HL-60/S4 treated with retinoic acid at 250 ng/mL for 4 days and 3 days (cell line): Measurements from ENCODE around the gene EEPD1.
"Not testable (repeated sequence)": the region's sequence is repeated elsewhere in the genome, so short reads cannot be mapped to it uniquely, and the experiment has no call there.

ENCODE experiments used
- in situ Hi-C: fragments of 300-500 bp; cut with MboI; formaldehyde crosslinking; loops from 2 replicates; pipeline ENCODE4 v1.7.0; 2022; ENCODE audit warnings: low sequenced_read_pairs

EEPD1 gene

GRCh38 chr7:36214608-36215456, 61.8 kb downstream of the EEPD1 start:
- in situ Hi-C loops, result no loop called here

- in situ Hi-C loops, result no loop called here
Measured at GRCh38 chr7:36215457-36215765, 62.4 kb downstream of the EEPD1 start.

GRCh38 chr7:36216063-36216684, 63.1 kb downstream of the EEPD1 start:
- in situ Hi-C loops, result no loop called here

- in situ Hi-C loops, result no loop called here
Measured at GRCh38 chr7:36217211-36217960, 64.3 kb downstream of the EEPD1 start.

- in situ Hi-C loops, result no loop called here
Measured at GRCh38 chr7:36217961-36218284, 64.9 kb downstream of the EEPD1 start.

- in situ Hi-C loops, result no loop called here
Measured at GRCh38 chr7:36219429-36219828, 66.4 kb downstream of the EEPD1 start.

GRCh38 chr7:36223851-36224250, 70.8 kb downstream of the EEPD1 start:
- in situ Hi-C loops, result no loop called here

GRCh38 chr7:36224934-36225858, 72.1 kb downstream of the EEPD1 start:
- in situ Hi-C loops, result no loop called here

- in situ Hi-C loops, result no loop called here
Measured at GRCh38 chr7:36226151-36226550, 73.1 kb downstream of the EEPD1 start.

- in situ Hi-C loops, result no loop called here
Measured at GRCh38 chr7:36227223-36227622, 74.2 kb downstream of the EEPD1 start.

- in situ Hi-C loops, result no loop called here
Measured at GRCh38 chr7:36228039-36228438, 75.0 kb downstream of the EEPD1 start.

GRCh38 chr7:36231406-36231805, 78.4 kb downstream of the EEPD1 start:
- in situ Hi-C loops, result no loop called here

GRCh38 chr7:36232555-36232954, 79.5 kb downstream of the EEPD1 start:
- in situ Hi-C loops, result no loop called here

- in situ Hi-C loops, result no loop called here
Measured at GRCh38 chr7:36232971-36233550, 80.0 kb downstream of the EEPD1 start.

- in situ Hi-C loops, result no loop called here
Measured at GRCh38 chr7:36236073-36236472, 83.0 kb downstream of the EEPD1 start.

GRCh38 chr7:36238138-36238537, 85.1 kb downstream of the EEPD1 start:
- in situ Hi-C loops, result no loop called here

GRCh38 chr7:36243356-36243755, 90.3 kb downstream of the EEPD1 start:
- in situ Hi-C loops, result not testable (repeated sequence)

- in situ Hi-C loops, result not testable (repeated sequence)
Measured at GRCh38 chr7:36244001-36244400, 90.9 kb downstream of the EEPD1 start.

- in situ Hi-C loops, result no loop called here
Measured at GRCh38 chr7:36244429-36244828, 91.4 kb downstream of the EEPD1 start.

- in situ Hi-C loops, result no loop called here
Measured at GRCh38 chr7:36245684-36246299, 92.7 kb downstream of the EEPD1 start.
